ENCODE data around the gene ZFAND2A.
"Not testable (repeated sequence)": the region's sequence is repeated elsewhere in the genome, so short reads cannot be mapped to it uniquely, and the experiment has no call there.

DNA sequence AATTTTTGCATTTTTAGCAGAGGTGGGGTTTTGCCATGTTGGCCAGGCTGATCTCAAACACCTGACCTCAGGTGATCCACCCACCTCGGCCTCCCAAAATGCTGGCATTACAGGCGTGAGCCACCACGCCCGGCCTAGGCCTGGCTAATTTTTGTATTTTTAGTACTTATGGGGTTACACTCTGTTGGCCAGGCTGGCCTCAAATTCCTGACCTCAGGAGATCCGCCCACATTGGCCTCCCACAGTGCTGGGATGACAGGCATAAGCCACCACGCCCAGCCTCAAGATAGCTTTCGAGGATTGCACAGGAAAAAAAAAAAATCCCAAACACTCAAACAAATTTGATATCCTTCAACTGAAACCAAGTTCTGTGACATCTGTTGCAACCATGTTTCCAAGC is 45.7 kb upstream of the ZFAND2A start:
- TF ChIP-seq RAD21 (IDR thresholded peaks at IDR 0.05; ENCODE audit: low read depth); POLR2AphosphoS5 (IDR thresholded peaks at IDR 0.05; ENCODE audit: low read depth, low read length); TCF7L2 (IDR thresholded peaks at IDR 0.05; ENCODE audit: borderline replicate concordance, extremely low read depth, insufficient read depth, insufficient read length); SRF (IDR thresholded peaks at IDR 0.05; ENCODE audit: low read depth); SP1 (IDR thresholded peaks at IDR 0.05; ENCODE audit: low read depth); ZNF274 (IDR thresholded peaks at IDR 0.05; ENCODE audit: low read depth, low read length); EZH2phosphoT487 (IDR thresholded peaks at IDR 0.05; ENCODE audit: borderline replicate concordance); SIN3A (IDR thresholded peaks at IDR 0.05; ENCODE audit: low read depth); POLR2A (IDR thresholded peaks at IDR 0.05; ENCODE audit: borderline replicate concordance, extremely low read depth, insufficient read depth, insufficient read length); EZH2 (IDR thresholded peaks at IDR 0.05); YY1 (IDR thresholded peaks at IDR 0.05; ENCODE audit: extremely low read depth, insufficient replicate concordance, low read depth, low read length): not testable (repeated sequence)
- TF ChIP-seq, protein P1, sequence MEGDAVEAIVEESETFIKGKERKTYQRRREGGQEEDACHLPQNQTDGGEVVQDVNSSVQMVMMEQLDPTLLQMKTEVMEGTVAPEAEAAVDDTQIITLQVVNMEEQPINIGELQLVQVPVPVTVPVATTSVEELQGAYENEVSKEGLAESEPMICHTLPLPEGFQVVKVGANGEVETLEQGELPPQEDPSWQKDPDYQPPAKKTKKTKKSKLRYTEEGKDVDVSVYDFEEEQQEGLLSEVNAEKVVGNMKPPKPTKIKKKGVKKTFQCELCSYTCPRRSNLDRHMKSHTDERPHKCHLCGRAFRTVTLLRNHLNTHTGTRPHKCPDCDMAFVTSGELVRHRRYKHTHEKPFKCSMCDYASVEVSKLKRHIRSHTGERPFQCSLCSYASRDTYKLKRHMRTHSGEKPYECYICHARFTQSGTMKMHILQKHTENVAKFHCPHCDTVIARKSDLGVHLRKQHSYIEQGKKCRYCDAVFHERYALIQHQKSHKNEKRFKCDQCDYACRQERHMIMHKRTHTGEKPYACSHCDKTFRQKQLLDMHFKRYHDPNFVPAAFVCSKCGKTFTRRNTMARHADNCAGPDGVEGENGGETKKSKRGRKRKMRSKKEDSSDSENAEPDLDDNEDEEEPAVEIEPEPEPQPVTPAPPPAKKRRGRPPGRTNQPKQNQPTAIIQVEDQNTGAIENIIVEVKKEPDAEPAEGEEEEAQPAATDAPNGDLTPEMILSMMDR (IDR thresholded peaks at IDR 0.05 in 2 of 3, conservative IDR thresholded peaks at IDR 0.05 in 1 of 3; ENCODE audit: borderline replicate concordance in 1 of 3, insufficient read depth in 1 of 3, low read depth in 2 of 3, low read length in 2 of 3): not testable (repeated sequence)
- TF ChIP-seq, protein P2, sequence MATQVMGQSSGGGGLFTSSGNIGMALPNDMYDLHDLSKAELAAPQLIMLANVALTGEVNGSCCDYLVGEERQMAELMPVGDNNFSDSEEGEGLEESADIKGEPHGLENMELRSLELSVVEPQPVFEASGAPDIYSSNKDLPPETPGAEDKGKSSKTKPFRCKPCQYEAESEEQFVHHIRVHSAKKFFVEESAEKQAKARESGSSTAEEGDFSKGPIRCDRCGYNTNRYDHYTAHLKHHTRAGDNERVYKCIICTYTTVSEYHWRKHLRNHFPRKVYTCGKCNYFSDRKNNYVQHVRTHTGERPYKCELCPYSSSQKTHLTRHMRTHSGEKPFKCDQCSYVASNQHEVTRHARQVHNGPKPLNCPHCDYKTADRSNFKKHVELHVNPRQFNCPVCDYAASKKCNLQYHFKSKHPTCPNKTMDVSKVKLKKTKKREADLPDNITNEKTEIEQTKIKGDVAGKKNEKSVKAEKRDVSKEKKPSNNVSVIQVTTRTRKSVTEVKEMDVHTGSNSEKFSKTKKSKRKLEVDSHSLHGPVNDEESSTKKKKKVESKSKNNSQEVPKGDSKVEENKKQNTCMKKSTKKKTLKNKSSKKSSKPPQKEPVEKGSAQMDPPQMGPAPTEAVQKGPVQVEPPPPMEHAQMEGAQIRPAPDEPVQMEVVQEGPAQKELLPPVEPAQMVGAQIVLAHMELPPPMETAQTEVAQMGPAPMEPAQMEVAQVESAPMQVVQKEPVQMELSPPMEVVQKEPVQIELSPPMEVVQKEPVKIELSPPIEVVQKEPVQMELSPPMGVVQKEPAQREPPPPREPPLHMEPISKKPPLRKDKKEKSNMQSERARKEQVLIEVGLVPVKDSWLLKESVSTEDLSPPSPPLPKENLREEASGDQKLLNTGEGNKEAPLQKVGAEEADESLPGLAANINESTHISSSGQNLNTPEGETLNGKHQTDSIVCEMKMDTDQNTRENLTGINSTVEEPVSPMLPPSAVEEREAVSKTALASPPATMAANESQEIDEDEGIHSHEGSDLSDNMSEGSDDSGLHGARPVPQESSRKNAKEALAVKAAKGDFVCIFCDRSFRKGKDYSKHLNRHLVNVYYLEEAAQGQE (IDR thresholded peaks at IDR 0.05; ENCODE audit: low read depth): not testable (repeated sequence)

All from HCT116 (cell line).